Epithelial cell of esophagus (primary cell): ENCODE results near the gene KRT13.
A peak's percentile ranks its signal among the peaks of the same experiment; 100 is the strongest.

Experiments used
- DNase-seq: peaks from one replicate; pipeline ENCODE4 v3.0.0; 2010; ENCODE audit warnings: low read depth
- H3K4me3 ChIP-seq: 2 replicates; pipeline ENCODE4 v1.5.1; 2011; ENCODE audit warnings: mild to moderate bottlenecking, low read length, control low read depth
- TF ChIP-seq, protein P1 (sequence below): IDR thresholded peaks from 2 replicates; pipeline ENCODE4 v1.5.1; 2011; ENCODE audit warnings: low read depth, mild to moderate bottlenecking, low read length, control low read depth, inconsistent platforms; ENCODE audit not compliant: insufficient read depth; ENCODE audit errors: missing control alignments

The KRT13 gene

DNA sequence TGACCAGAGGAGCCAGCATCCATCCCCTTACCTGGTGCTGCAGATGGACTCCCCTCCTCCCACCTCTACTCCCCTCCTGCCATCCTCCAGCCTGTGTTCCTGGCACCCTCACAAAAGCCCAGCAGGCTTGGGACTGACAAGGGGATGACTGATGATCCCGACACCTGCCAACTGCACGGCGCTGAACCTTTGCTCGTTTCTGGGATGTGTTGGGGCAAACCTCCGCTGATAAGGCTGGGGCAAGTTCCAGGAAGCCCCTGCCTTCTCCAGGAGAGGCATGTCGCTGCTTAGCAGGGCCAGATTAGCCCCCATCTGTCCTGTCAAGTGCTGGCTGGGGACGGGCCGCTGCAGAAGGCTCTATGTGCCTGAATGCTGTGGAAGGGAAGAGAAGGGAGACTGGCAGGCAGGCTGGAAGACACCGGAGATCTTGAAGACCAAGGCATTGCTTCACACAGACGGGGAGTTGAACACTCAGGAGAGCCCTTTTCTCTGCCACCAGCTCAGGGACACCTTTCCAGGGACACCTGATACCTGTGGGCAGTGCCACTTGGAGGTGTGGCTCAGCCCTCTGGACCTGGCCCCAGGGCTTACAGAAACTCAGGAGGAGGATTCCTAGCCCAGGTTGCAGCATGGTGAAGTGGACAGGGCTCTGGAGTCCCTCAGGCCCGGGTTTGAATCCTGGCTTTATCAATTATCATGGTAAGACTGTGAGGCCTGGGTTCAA is 14.3 kb upstream of the KRT13 start:
- H3K4me3 ChIP-seq: peak overlapping the region; percentile 79
- DNase-seq: peak; percentile 84
- TF ChIP-seq, protein P1, sequence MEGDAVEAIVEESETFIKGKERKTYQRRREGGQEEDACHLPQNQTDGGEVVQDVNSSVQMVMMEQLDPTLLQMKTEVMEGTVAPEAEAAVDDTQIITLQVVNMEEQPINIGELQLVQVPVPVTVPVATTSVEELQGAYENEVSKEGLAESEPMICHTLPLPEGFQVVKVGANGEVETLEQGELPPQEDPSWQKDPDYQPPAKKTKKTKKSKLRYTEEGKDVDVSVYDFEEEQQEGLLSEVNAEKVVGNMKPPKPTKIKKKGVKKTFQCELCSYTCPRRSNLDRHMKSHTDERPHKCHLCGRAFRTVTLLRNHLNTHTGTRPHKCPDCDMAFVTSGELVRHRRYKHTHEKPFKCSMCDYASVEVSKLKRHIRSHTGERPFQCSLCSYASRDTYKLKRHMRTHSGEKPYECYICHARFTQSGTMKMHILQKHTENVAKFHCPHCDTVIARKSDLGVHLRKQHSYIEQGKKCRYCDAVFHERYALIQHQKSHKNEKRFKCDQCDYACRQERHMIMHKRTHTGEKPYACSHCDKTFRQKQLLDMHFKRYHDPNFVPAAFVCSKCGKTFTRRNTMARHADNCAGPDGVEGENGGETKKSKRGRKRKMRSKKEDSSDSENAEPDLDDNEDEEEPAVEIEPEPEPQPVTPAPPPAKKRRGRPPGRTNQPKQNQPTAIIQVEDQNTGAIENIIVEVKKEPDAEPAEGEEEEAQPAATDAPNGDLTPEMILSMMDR: no peak

DNA sequence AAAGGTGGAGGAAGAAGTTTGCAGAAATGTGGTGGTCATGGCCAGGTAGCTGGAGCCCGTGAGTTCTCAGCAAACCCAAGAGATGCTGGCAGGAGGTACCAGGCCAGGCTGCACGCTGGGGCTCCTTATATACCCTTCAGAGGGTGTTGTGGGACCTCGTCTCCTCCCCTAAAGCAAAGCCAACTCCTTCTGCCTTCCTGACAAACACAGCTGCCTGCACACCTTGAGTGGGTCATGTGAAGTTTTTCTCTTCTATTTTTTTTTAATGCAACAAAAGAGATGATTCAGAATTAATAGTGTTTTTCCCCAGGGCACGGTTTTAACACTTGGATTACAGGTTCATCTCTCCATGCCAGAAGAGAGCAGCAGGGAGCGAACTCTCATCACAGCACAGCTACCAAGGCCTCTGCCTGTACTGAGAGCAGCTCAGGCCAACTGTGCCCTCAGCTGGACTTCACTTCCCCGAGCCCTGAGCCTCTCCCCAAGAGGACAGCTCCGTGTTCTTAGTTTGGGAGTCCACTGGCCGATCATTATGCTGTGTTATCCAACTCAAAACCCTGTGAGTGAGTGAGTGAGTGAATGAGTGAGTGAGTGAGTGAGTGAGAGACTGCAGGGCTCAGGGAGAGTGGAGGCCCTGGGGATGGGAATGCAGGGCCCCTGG is 13.5 kb upstream of the KRT13 start, which contains the start of gene KRT15:
Gene KRT15, minus strand, starts transcription at position 102 of the 661 bp plus-strand sequence. Its CDS starts 63 bp downstream, at position 39.
- DNase-seq: peak; percentile 94
- TF ChIP-seq, protein P1: peak; percentile 25
- peak within 1 kb of the TSS; percentile 79 for H3K4me3 ChIP-seq

DNA sequence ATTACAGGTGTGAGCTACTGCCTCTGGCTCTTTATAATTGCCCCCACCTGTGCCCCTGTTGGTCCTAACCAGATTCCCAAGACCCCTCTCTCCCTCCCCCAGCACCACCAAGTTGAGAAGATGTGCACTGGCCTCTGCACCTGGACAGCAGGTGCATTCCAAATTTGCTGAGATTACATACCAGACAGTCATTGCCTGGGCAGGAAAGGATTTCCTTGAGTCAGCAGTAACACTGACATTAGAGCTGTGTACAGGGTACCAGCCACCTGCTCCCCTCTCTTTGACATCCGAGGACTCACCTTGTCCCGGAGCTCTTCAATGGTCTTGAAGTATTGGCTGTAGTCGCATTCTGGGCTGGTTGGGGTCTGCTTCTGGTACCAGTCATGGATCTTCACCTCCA is 12.6 kb upstream of the KRT13 start:
- TF ChIP-seq, protein P1: no peak
- DNase-seq: peak; percentile 56
- peak overlapping the region; percentile 79 for H3K4me3 ChIP-seq

DNA sequence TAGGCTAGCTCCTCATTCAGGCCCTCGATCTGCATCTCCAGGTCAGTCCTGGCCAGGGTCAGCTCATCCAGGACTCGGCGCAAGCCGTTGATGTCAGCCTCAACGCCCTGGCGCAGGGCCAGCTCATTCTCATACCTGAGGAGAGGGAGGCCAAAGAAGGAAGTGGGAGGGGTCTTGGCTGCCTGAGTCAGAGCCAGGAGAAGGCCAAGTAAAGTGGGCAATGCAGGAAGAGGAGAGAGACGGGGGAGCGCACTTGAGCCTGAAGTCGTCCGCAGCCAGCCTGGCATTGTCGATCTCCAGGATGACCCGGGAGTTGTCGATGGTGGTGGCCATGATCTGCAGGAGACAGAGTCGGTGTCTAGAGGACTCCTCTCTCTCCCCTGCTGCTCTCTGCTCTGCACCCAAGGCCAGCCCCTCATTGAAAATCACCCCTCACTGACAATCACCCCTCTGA is 11.4 kb upstream of the KRT13 start:
- H3K4me3 ChIP-seq: peak overlapping the region; percentile 79
- TF ChIP-seq, protein P1: no peak
- DNase-seq: no peak

DNA sequence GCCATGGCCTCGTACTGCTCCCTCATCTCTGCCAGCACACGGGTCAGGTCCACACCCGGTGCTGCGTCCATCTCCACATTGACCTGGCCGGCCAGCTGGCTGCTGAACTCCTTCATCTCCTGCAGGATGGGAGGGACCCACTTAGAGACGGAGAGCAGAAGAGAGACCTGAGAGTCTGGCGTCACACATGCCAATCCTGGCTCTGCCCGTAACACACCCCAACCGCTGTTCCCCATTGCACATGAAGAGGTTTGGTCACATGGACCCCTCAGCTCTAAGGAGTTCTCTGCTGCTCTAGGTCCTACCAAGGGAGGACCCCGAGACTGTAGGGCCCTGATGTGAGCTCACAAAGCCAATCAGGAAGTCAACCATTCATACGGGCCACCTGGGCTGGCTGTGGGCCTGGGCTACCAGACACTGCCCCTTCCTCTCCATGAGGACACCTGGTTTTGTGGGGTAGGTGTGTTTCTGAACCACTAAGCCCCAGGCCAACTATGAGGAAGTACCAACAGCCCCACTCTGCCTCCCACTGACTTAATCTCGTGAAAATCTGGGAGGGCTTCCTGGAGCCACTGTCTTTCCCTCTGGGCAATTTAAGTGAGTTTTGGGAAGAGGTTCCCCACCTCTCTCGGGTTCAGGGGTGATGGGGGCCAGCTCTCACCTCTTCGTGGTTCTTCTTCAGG is 10.9 kb upstream of the KRT13 start:
- no peak for DNase-seq
- peak overlapping the region; percentile 79 for H3K4me3 ChIP-seq

DNA sequence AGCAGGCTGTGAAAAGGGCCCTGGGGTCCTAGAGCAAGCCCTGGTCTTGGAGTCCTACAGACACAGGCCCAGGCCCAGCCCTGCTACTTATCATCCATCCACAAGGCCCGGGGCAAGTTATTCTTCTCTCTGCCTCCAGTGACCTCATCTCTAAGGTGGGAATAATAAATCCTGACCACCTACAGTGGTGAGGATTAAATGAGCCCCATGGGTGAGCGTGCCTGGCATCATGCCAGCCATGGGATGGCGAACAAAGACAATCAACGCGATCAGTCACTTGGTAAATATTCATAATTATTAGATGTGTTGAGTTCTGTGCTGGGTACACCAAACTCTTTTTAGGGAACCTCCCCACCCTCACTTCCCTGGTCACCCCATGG is 7.7 kb upstream of the KRT13 start:
- no peak for DNase-seq
- no peak overlapping the region for H3K4me3 ChIP-seq
- TF ChIP-seq, protein P1: no peak

More for the DNA sequence above, 10.9 kb upstream of the KRT13 start:
- TF ChIP-seq, protein P1: no peak
